Caco-2 (cell line): Measurements from ENCODE around the gene FXYD1. TPM values are rescaled to one million over a fixed set of nuclear protein-coding genes. Genes with fewer than 3 reads are reported as not detected.

Experiments
- BruUV-seq: library from RNA; stranded (reverse); fragments of 400-500 nt; replicated peaks from 2 replicates; lab custom pipeline; 2021; lab: Mats Ljungman, UMichigan
- CTCF ChIA-PET: fragments of 300-600 bp; sonication (Branson Sonifier 250); formaldehyde crosslinking; loops from one replicate; lab custom pipeline; 2022; ENCODE audit warnings: antibody characterized with exemption; lab: Charles Lee
- POLR2A ChIA-PET: fragments of 300-600 bp; sonication (Branson Sonifier 250); formaldehyde crosslinking; loops from one replicate; lab custom pipeline; 2022; ENCODE audit warnings: antibody characterized with exemption; lab: Charles Lee
- DNase-seq, 2 experiments: peaks; one replicate each; pipeline versions ENCODE4 v3.0.0 to v3.0.0-alpha.2; 2020 to 2022
- H3K27me3 ChIP-seq: replicated peaks from 2 replicates; pipeline ENCODE4 v1.6.0; 2011; ENCODE audit warnings: low read length; ENCODE audit not compliant: control insufficient read depth, insufficient read depth
- H3K36me3 ChIP-seq: 2 replicates; pipeline ENCODE4 v1.5.1; 2011; ENCODE audit warnings: low read length; ENCODE audit not compliant: control insufficient read depth, insufficient read depth
- H3K4me1 ChIP-seq: fragments of 250-450 bp; sonication (Bioruptor Pico); 2 replicates; pipeline ENCODE4 v1.5.1; 2020; ENCODE audit warnings: mild to moderate bottlenecking
- H3K4me3 ChIP-seq: 2 replicates; pipeline ENCODE4 v1.5.1; 2011; ENCODE audit warnings: low read depth, mild to moderate bottlenecking, control low read depth, low read length
- H3K9me3 ChIP-seq: fragments of 250-450 bp; sonication (Bioruptor Pico); 2 replicates; pipeline ENCODE4 v1.5.1; 2020; ENCODE audit warnings: mild to moderate bottlenecking, moderate library complexity
- H3K27ac Mint-ChIP-seq: one replicate; pipeline ENCODE4 v1.8.0; 2022; ENCODE audit warnings: mixed read lengths; ENCODE audit not compliant: unreplicated experiment
- H3K27me3 Mint-ChIP-seq: one replicate; pipeline ENCODE4 v1.8.0; 2022; ENCODE audit warnings: mixed read lengths; ENCODE audit not compliant: insufficient read depth, unreplicated experiment
- H3K36me3 Mint-ChIP-seq: one replicate; pipeline ENCODE4 v1.8.0; 2022; ENCODE audit warnings: mild to moderate bottlenecking, mixed read lengths; ENCODE audit not compliant: insufficient read depth, unreplicated experiment
- H3K4me1 Mint-ChIP-seq: one replicate; pipeline ENCODE4 v1.8.0; 2022; ENCODE audit warnings: low read depth, mixed read lengths; ENCODE audit not compliant: unreplicated experiment
- H3K4me3 Mint-ChIP-seq: one replicate; pipeline ENCODE4 v1.8.0; 2022; ENCODE audit warnings: mild to moderate bottlenecking, moderate library complexity, mixed read lengths; ENCODE audit not compliant: unreplicated experiment
- H3K9me3 Mint-ChIP-seq: one replicate; pipeline ENCODE4 v1.8.0; 2022; ENCODE audit warnings: mixed read lengths; ENCODE audit not compliant: unreplicated experiment
- CTCF ChIP-seq, 2 experiments: fragments of 200-600 bp in 1 of 2; IDR thresholded peaks; 1 replicate in 1 of 2; 2 replicates in 1 of 2; pipeline versions ENCODE4 v1.5.1 to v1.8.0; 2011 to 2022; ENCODE audit warnings: antibody characterized with exemption in 1 of 2, control low read depth in 1 of 2, inconsistent platforms in 1 of 2, low read depth in 1 of 2, low read length in 1 of 2, mild to moderate bottlenecking in 1 of 2, moderate library complexity in 1 of 2; ENCODE audit not compliant: insufficient read depth in 1 of 2, severe bottlenecking in 1 of 2, unreplicated experiment in 1 of 2
- intact Hi-C: fragments of 100-400 bp; cut with micrococcal nuclease; formaldehyde crosslinking; loops from one replicate; pipeline ENCODE4 v1.10.0; 2022; ENCODE audit not compliant: unreplicated experiment
- total RNA-seq: library from RNA; stranded (reverse); gene quantifications from 2 replicates; pipeline ENCODE4 v1.2.3, GENCODE V29; 2022

FXYD1 gene
- total RNA-seq, 1 experiment from 2014 or later, result not detected

DNA sequence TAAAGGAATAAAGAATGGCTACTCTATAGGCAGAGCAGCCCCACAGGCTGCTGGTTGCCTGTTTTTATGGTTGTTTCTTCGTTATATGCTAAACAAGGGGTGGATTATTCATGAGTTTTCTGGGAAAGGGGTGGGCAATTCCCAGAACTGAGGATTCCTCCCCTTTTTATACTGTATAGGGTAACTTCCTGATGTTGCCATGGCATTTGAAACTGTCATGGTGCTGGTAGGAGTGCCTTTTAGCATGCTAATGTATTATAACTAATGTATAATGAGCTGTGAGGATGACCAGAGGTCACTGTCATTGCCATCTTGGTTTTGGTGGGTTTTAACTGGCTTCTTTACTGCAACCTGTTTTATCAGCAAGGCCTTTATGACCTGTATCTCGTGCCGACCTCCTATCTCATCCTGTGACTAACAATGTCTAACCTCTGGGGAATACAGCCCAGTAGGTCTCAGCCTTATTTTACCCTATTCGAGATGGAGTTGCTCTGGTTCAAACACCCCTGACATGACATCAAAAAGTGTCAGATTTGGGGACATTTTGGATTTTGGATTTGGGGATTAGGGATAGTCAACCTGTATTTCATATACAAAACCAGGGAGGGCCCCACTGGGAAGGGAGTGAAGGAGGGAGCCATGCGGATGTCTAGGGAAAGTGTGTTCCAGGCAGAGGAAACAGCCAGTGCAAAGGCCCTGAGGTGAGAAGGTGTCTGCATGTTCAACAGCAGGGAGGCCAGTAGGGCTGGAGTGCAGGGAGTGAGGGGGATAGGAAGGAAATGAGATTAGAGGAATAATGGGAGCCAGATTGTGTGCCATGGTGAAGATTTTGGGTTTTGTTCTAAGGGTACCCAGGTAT is 26.8 kb downstream of the FXYD1 start:
- DNase-seq, result no peak
- peaks cover 6% of the 10 kb centered on the region for H3K36me3 Mint-ChIP-seq
- no peak for TF ChIP-seq CTCF (IDR thresholded peaks at IDR 0.05; ENCODE audit: insufficient read depth in 1 of 2, low read depth in 1 of 2, low read length in 1 of 2, severe bottlenecking in 1 of 2, unreplicated experiment in 1 of 2)
- H3K27ac Mint-ChIP-seq, result no peak overlapping the region
- Histone ChIP-seq H3K36me3 (no peaks in the 10 kb centered on the region), H3K27me3 (no peaks in the 10 kb centered on the region), H3K4me1 (no peaks in the 10 kb centered on the region), H3K4me3 (no peak overlapping the region), H3K9me3 (peaks cover 33% of the 10 kb centered on the region)
- ChIA-PET CTCF (no interaction called here), POLR2A (no interaction called here)
- intact Hi-C loops, result no loop called here
- H3K4me3 Mint-ChIP-seq, result no peak overlapping the region
- H3K27me3 Mint-ChIP-seq, result no peaks in the 10 kb centered on the region
- no peaks in the 10 kb centered on the region for H3K4me1 Mint-ChIP-seq
- H3K9me3 Mint-ChIP-seq, result peaks cover 24% of the 10 kb centered on the region
- no TSS peak for BruUV-seq

DNA sequence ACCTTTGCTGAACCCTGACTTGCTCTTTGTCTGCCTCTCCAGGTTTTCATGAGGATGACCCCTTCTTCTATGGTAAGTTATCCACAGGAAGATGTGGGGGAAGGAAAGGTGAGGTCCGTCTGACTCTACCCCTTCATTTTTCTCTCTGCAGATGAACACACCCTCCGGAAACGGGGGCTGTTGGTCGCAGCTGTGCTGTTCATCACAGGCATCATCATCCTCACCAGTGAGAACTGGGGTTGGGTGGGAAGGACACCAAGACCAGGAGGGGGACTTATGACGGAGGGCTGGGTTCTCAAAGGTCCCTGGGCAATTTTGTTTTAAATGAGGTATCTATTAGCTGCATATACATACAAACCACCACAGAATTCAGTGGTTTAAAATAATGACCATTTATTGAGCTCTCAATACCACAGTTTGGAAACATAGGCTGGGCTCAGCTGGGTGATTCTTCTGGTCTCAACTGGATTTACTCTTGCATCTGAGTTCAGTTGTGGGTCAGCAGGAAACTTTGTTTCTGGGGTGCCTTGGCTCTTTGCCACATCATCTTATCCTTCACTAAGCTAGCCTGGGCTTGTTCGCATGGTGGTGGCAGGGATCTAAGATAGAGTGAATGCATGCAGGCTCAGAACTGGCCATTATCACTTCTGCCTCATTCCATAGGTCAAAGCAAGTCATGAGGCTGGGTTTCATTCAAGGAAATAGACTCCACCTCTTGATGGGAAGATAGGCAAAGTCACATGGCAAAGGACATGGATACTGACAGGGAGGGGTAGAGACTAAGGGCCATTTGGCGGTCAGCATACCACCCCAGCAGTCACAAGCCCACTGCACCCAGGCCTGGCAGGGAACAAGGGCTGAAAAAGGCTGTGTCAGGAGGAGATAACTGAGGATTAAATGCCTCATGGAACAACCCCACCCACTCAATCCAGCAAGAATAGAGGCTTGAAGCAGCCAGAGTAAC is 27.8 kb downstream of the FXYD1 start:
- Histone ChIP-seq H3K27me3 (no peaks in the 10 kb centered on the region), H3K4me3 (no peak overlapping the region), H3K36me3 (no peaks in the 10 kb centered on the region), H3K9me3 (peaks cover 33% of the 10 kb centered on the region), H3K4me1 (no peaks in the 10 kb centered on the region)
- H3K9me3 Mint-ChIP-seq, result peaks cover 24% of the 10 kb centered on the region
- ChIA-PET POLR2A (no interaction called here), CTCF (no interaction called here)
- H3K27me3 Mint-ChIP-seq, result no peaks in the 10 kb centered on the region
- BruUV-seq, result no TSS peak
- no peak overlapping the region for H3K4me3 Mint-ChIP-seq
- intact Hi-C loops, result no loop called here
- peaks cover 6% of the 10 kb centered on the region for H3K36me3 Mint-ChIP-seq
- no peak for TF ChIP-seq CTCF (IDR thresholded peaks at IDR 0.05; ENCODE audit: insufficient read depth in 1 of 2, low read depth in 1 of 2, low read length in 1 of 2, severe bottlenecking in 1 of 2, unreplicated experiment in 1 of 2)
- no peak for DNase-seq
- H3K27ac Mint-ChIP-seq, result no peak overlapping the region
- no peaks in the 10 kb centered on the region for H3K4me1 Mint-ChIP-seq
